OCI-LY1 (cell line): Measurements from ENCODE around the gene DBR1.

Experiments used
- EZH2 ChIP-seq: fragments of 200-600 bp; sonication (generic), shearing (Covaris generic); IDR thresholded peaks from 2 replicates; pipeline ENCODE4 v1.8.0; 2017; ENCODE audit warnings: borderline replicate concordance, mixed run types, mild to moderate bottlenecking, antibody characterized with exemption, low read length, moderate library complexity, mixed read lengths
- TF ChIP-seq, protein P1 (sequence below): fragments of 200-600 bp; sonication (generic), shearing (Covaris generic); IDR thresholded peaks from 2 replicates; pipeline ENCODE4 v1.5.1; 2017; ENCODE audit warnings: mild to moderate bottlenecking, antibody characterized with exemption, low read length, moderate library complexity, mixed read lengths

DNA sequence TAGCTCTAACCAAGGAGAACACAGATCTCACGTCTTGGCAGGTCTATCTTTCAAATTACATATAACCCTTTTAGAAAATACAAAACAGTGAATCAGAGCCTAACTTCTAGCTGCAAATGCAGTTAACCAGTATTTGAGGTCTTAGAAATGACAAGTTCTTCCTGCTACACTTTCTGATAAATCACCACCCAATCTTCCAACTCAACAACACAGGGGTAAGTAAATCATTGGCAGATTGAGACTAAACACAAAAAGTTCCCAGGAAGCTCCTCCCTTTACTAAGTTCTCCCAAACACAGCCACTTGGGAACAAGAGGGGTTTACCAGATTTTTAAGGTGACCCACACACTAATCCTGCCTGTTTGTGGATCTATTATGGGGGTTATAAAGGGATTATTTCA is 42.5 kb downstream of the DBR1 start, which contains the start of gene A4GNT:
- TF ChIP-seq, protein P1, sequence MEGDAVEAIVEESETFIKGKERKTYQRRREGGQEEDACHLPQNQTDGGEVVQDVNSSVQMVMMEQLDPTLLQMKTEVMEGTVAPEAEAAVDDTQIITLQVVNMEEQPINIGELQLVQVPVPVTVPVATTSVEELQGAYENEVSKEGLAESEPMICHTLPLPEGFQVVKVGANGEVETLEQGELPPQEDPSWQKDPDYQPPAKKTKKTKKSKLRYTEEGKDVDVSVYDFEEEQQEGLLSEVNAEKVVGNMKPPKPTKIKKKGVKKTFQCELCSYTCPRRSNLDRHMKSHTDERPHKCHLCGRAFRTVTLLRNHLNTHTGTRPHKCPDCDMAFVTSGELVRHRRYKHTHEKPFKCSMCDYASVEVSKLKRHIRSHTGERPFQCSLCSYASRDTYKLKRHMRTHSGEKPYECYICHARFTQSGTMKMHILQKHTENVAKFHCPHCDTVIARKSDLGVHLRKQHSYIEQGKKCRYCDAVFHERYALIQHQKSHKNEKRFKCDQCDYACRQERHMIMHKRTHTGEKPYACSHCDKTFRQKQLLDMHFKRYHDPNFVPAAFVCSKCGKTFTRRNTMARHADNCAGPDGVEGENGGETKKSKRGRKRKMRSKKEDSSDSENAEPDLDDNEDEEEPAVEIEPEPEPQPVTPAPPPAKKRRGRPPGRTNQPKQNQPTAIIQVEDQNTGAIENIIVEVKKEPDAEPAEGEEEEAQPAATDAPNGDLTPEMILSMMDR = no peak
- TF ChIP-seq EZH2 = no peak
